Mesothelial cell of epicardium (in vitro differentiated cells): ENCODE results near the gene TBC1D13. TPM values are rescaled to one million over a fixed set of nuclear protein-coding genes. Genes with fewer than 3 reads are reported as not detected.
"Not testable (repeated sequence)": the region's sequence is repeated elsewhere in the genome, so short reads cannot be mapped to it uniquely, and the experiment has no call there.

Source experiments
- DNase-seq, 2 experiments: peaks; one replicate each; pipeline ENCODE4 v3.0.0; 2021; ENCODE audit warnings: low spot score in 2 of 2; ENCODE audit not compliant: unreplicated experiment in 2 of 2
- H3K27ac Mint-ChIP-seq: 2 replicates; pipeline ENCODE4 v1.8.0; 2021; ENCODE audit warnings: mixed read lengths
- H3K27me3 Mint-ChIP-seq: 2 replicates; pipeline ENCODE4 v1.8.0; 2021; ENCODE audit warnings: low read depth, mixed read lengths
- H3K36me3 Mint-ChIP-seq: 2 replicates; pipeline ENCODE4 v1.8.0; 2021; ENCODE audit warnings: mixed read lengths
- H3K4me1 Mint-ChIP-seq: 2 replicates; pipeline ENCODE4 v1.8.0; 2021; ENCODE audit warnings: mixed read lengths
- H3K4me3 Mint-ChIP-seq: 2 replicates; pipeline ENCODE4 v1.8.0; 2021; ENCODE audit warnings: mild to moderate bottlenecking, moderate library complexity, mixed read lengths
- H3K9me3 Mint-ChIP-seq: 2 replicates; pipeline ENCODE4 v1.8.0; 2021; ENCODE audit warnings: mixed read lengths
- total RNA-seq: library from RNA; stranded (reverse); gene quantifications from 3 replicates; pipeline ENCODE4 v1.2.1, GENCODE V29; 2021
- TF ChIP-seq, protein P1 (sequence below): fragments of 200-600 bp; sonication (generic); IDR thresholded peaks from one replicate; pipeline ENCODE4 v1.5.0; 2021; ENCODE audit warnings: antibody characterized with exemption; ENCODE audit not compliant: unreplicated experiment

TBC1D13 gene
- total RNA-seq, 1 donor from 2014 or later: 37.8 TPM

DNA sequence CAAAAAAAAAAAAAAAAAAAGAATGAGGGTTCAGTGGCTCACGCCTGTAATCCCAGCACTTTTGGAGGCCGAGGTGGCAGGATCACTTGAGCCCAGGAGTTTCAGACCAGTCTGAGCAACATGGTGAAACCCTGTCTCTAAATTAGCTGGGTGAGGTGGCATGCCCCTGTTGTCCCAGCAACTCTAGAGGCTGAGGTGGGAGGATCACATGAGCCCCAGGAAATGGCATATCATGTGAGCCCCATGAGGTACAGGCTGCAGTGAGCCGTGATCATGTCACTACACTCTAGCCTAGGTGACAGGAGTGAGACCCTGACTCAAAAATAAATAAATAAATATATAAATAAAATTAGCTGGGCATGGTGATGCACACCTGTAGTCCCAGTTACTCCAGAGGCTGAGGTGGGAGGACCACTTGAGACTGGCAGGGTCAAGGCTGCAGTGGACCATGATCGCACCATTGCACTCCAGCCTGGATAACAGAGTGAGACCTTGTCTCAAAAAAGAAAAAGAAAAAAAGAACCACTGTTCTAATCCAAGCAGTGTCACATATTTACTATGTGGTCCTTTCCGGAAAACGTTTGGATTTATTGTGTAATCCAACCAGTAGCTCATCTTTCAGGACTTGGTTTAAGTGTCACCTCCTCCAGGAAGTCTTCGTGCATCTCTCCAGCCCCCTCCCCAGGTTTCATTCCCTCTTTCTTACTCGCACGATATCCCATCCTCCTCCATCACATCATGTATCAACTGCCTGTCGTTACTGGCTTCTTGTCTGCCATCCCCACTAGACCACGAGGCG is 54.8 kb downstream of the TBC1D13 start:
- no peaks in the 10 kb centered on the region for H3K27me3 Mint-ChIP-seq
- DNase-seq: no peak
- no peak overlapping the region for H3K27ac Mint-ChIP-seq
- TF ChIP-seq, protein P1, sequence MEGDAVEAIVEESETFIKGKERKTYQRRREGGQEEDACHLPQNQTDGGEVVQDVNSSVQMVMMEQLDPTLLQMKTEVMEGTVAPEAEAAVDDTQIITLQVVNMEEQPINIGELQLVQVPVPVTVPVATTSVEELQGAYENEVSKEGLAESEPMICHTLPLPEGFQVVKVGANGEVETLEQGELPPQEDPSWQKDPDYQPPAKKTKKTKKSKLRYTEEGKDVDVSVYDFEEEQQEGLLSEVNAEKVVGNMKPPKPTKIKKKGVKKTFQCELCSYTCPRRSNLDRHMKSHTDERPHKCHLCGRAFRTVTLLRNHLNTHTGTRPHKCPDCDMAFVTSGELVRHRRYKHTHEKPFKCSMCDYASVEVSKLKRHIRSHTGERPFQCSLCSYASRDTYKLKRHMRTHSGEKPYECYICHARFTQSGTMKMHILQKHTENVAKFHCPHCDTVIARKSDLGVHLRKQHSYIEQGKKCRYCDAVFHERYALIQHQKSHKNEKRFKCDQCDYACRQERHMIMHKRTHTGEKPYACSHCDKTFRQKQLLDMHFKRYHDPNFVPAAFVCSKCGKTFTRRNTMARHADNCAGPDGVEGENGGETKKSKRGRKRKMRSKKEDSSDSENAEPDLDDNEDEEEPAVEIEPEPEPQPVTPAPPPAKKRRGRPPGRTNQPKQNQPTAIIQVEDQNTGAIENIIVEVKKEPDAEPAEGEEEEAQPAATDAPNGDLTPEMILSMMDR: no peak
- H3K4me3 Mint-ChIP-seq: no peak overlapping the region
- H3K9me3 Mint-ChIP-seq: no peaks in the 10 kb centered on the region
- peaks cover 9% of the 10 kb centered on the region for H3K4me1 Mint-ChIP-seq
- peaks cover 3% of the 10 kb centered on the region for H3K36me3 Mint-ChIP-seq

DNA sequence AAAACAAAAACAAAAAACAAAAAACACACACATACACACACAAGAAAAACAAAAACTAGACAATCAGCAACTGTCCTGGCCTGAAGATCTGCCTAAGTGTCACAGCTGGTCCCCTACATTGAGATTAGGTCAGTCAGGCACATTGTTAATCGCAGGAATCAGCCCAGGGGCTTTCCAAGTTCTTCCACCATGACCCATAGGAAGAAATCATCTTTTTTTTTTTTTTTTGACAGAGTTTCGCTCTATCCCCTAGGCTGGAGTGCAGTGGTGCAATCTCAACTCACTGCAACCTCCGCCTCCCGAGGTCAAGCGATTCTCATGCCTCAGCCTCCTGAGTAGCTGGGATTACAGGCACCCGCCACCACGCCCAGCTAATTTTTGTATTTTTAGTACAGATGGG is 56.1 kb downstream of the TBC1D13 start:
- not testable (repeated sequence) for H3K27me3 Mint-ChIP-seq, H3K9me3 Mint-ChIP-seq, H3K36me3 Mint-ChIP-seq, H3K4me3 Mint-ChIP-seq, H3K4me1 Mint-ChIP-seq, DNase-seq, H3K27ac Mint-ChIP-seq

DNA sequence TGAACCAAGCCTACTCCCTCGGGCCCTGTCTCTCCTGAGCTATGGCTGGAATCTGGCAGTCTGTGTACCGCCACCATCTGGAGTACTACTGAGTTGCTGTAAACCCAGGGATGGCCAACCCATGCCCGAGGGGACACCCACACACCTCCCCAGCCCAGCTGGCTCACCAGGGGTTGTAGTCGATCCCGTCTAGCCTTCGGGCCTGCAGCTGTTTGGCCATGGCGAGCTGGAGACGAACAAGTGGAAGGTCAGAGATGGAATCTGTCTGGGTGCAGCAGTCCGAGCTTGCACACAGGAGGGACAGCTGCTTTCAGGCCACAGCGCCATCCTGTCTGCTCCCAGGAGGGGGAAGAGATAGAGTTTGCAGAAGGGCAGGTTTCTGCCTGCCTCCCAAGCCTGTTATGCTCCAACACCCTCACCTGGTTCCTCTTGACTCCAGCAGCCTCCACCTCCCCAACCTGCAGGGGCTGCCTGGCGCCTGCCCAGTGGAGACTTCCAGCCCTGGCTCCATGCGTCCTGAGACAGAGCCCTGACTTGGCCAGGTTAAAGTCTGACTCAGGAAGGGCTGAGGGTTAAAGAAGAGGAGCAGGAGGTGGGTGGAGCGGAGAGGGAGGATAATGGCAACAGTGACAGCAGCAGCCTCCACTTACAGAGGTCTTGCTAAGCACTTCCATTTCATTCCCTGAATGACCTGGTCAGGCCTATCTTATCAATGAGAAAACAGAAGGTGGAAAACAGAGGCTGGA is 58.3 kb downstream of the TBC1D13 start:
- TF ChIP-seq, protein P1: no peak
- H3K36me3 Mint-ChIP-seq: peaks cover 10% of the 10 kb centered on the region
- no peak for DNase-seq
- H3K4me1 Mint-ChIP-seq: peaks cover 9% of the 10 kb centered on the region
- peak overlapping the region; percentile 59 for H3K27ac Mint-ChIP-seq
- peaks cover 14% of the 10 kb centered on the region for H3K9me3 Mint-ChIP-seq
- H3K27me3 Mint-ChIP-seq: no peaks in the 10 kb centered on the region
- H3K4me3 Mint-ChIP-seq: peak overlapping the region; percentile 26

DNA sequence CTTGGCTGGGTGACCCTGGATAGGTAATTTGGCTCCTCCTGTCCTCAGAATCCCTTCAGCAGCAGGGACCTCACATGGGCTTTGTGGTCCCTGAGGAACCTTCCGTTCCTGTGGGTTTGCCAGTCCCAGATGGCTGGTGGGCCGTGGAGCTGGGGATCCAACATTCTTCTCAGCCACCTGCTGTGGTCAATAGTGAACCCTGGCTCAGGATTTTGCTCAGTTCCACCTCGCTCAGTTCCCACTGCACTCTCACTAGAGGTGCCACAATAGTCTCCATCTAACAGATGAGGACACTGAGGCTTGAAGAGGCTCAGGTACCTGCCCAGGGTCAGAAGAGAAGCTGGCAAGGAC is 59.6 kb downstream of the TBC1D13 start:
- peaks cover 19% of the 10 kb centered on the region for H3K36me3 Mint-ChIP-seq
- no peak for DNase-seq
- H3K4me1 Mint-ChIP-seq: peaks cover 9% of the 10 kb centered on the region
- H3K27me3 Mint-ChIP-seq: no peaks in the 10 kb centered on the region
- H3K9me3 Mint-ChIP-seq: peaks cover 27% of the 10 kb centered on the region
- TF ChIP-seq, protein P1: no peak
- H3K4me3 Mint-ChIP-seq: no peak overlapping the region
- no peak overlapping the region for H3K27ac Mint-ChIP-seq

DNA sequence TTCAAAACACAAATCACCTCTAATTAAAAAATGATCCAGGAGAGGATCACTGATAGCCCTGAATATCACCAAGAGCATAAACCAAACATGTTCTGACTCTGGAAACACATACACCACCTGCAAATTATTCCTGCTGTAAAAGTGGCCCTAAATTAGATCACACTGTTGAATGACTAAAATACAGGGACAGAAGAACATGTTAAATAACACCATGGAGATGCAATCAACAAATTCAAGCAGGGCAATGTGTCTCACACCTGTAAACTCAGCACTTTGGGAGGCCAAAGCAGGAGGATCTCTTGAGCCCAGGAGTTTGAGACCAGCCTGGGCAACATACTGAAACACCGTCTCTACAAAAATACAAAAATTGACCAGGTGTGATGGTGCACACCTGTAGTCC is 60.8 kb downstream of the TBC1D13 start:
- peaks cover 27% of the 10 kb centered on the region for H3K9me3 Mint-ChIP-seq
- DNase-seq: no peak
- no peak overlapping the region for H3K4me3 Mint-ChIP-seq
- no peaks in the 10 kb centered on the region for H3K27me3 Mint-ChIP-seq
- peaks cover 17% of the 10 kb centered on the region for H3K36me3 Mint-ChIP-seq
- TF ChIP-seq, protein P1: no peak
- H3K4me1 Mint-ChIP-seq: peaks cover 13% of the 10 kb centered on the region
- H3K27ac Mint-ChIP-seq: no peak overlapping the region

DNA sequence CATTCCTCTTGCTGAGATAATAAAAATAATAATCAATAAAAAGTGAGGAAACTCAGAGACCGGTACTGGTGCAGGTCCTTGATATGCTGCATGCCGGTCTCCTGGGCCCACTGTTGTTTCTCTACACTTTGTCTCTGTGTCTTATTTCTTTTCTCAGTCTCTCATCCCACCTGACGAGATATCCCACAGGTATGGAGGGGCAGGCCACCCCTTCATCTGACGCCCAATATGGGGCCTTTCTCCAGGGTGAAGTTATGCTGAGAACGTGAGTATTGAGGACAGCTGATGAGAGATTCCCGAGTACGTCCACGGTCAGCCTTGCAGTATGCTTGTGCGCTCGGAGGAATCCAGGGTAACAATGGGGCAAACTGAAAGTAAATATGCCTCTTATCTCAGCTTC is 64.0 kb downstream of the TBC1D13 start:
- not testable (repeated sequence) for H3K27ac Mint-ChIP-seq, DNase-seq, H3K27me3 Mint-ChIP-seq, H3K4me3 Mint-ChIP-seq
- Mint-ChIP-seq H3K9me3 (peaks cover 27% of the 10 kb centered on the region), H3K36me3 (peaks cover 17% of the 10 kb centered on the region), H3K4me1 (peaks cover 19% of the 10 kb centered on the region)
